Measurements from ENCODE around the gene FHIT.

DNA sequence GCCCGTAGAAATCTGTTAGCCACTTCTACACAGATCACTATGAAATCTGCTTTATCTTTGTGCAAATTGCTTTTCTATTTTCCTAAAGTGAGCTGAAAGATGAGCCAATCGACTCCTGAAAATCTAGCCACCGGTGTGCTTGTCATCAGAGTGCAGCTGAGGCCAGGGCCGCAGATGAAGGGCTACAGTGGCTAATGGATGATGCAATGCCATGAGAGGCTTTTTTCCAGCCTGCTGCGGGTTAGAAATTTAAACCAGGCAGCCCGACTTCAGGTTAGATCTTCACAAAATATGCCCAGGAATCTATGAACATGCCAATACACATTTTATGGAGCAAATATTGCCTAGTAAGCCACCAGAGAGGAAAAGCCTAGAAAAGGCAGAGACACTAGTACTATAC, 1253.2 kb downstream of the FHIT start:
- TF ChIP-seq, protein P1, sequence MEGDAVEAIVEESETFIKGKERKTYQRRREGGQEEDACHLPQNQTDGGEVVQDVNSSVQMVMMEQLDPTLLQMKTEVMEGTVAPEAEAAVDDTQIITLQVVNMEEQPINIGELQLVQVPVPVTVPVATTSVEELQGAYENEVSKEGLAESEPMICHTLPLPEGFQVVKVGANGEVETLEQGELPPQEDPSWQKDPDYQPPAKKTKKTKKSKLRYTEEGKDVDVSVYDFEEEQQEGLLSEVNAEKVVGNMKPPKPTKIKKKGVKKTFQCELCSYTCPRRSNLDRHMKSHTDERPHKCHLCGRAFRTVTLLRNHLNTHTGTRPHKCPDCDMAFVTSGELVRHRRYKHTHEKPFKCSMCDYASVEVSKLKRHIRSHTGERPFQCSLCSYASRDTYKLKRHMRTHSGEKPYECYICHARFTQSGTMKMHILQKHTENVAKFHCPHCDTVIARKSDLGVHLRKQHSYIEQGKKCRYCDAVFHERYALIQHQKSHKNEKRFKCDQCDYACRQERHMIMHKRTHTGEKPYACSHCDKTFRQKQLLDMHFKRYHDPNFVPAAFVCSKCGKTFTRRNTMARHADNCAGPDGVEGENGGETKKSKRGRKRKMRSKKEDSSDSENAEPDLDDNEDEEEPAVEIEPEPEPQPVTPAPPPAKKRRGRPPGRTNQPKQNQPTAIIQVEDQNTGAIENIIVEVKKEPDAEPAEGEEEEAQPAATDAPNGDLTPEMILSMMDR (IDR thresholded peaks at IDR 0.05), result no peak
- no peak for TF ChIP-seq POLR2AphosphoS5 (IDR thresholded peaks at IDR 0.05)

Measured in suprapubic skin (tissue), 3 donors.